SK-N-SH (cell line): ENCODE data around the gene CNNM1. TPM values are rescaled to one million over a fixed set of nuclear protein-coding genes. Genes with fewer than 3 reads are reported as not detected.

Experiments used
- CTCF ChIA-PET: fragments of 300-600, 350-600 bp; formaldehyde crosslinking; extraction: SDS; loops from one replicate; lab custom pipeline; 2021; lab: Yijun Ruan, JAX
- POLR2A ChIA-PET: fragments of 350-600 bp; sonication (Branson Sonifier 250); formaldehyde crosslinking; extraction: SDS; loops from one replicate; lab custom pipeline; 2020; ENCODE audit warnings: antibody characterized with exemption, inconsistent platforms; lab: Yijun Ruan, JAX
- DNase-seq: peaks from one replicate; pipeline ENCODE4 v3.0.0; 2012
- H2AFZ ChIP-seq: fragments of 200-600 bp; sonication (generic); 2 replicates; pipeline ENCODE4 v1.8.1; 2016; ENCODE audit warnings: antibody characterized with exemption, mild to moderate bottlenecking, low read depth
- H3F3A ChIP-seq: fragments of 200-600 bp; sonication (generic); replicated peaks from 2 replicates; pipeline ENCODE3; 2016; ENCODE audit warnings: antibody characterized with exemption, mild to moderate bottlenecking; ENCODE audit not compliant: insufficient read depth
- H3K27ac ChIP-seq, 2 experiments: fragments of 200-500 bp in 1 of 2; fragments of 200-600 bp in 1 of 2; sonication (Bioruptor generic) in 1 of 2; sonication (generic), shearing (Covaris generic) in 1 of 2; 2 replicates each; pipeline versions ENCODE4 v1.5.1 to v1.6.1; 2014 to 2016; ENCODE audit warnings: low read depth in 2 of 2, inconsistent platforms in 1 of 2, low read length in 1 of 2, mild to moderate bottlenecking in 1 of 2, mixed read lengths in 1 of 2
- H3K27me3 ChIP-seq: fragments of 200-600 bp; sonication (generic), shearing (Covaris generic); 2 replicates; pipeline ENCODE4 v1.6.1; 2016; ENCODE audit warnings: mixed run types; ENCODE audit not compliant: insufficient read depth
- H3K36me3 ChIP-seq, 2 experiments: fragments of 200-500 bp in 1 of 2; fragments of 200-600 bp in 1 of 2; sonication (Bioruptor generic) in 1 of 2; sonication (generic) in 1 of 2; replicated peaks in 1 of 2; 2 replicates each; pipeline versions ENCODE3 to v1.5.1; 2014 to 2016; ENCODE audit warnings: low read length in 1 of 2, mild to moderate bottlenecking in 1 of 2; ENCODE audit not compliant: insufficient read depth in 2 of 2, control insufficient read depth in 1 of 2
- H3K4me1 ChIP-seq, 2 experiments: fragments of 200-500 bp in 1 of 2; fragments of 200-600 bp in 1 of 2; sonication (Bioruptor generic) in 1 of 2; sonication (generic), shearing (Covaris generic) in 1 of 2; 2 replicates each; pipeline versions ENCODE4 v1.5.1 to v1.6.1; 2014 to 2016; ENCODE audit warnings: low read depth in 1 of 2, low read length in 1 of 2, mixed run types in 1 of 2; ENCODE audit not compliant: insufficient read depth in 2 of 2, control insufficient read depth in 1 of 2
- H3K4me2 ChIP-seq: fragments of 200-600 bp; sonication (generic), shearing (Covaris generic); 2 replicates; pipeline ENCODE4 v1.6.1; 2017; ENCODE audit warnings: mixed run types
- H3K4me3 ChIP-seq, 2 experiments: fragments of 200-500 bp in 1 of 2; fragments of 200-600 bp in 1 of 2; sonication (Bioruptor generic) in 1 of 2; sonication (generic), shearing (Covaris generic) in 1 of 2; 2 replicates each; pipeline versions ENCODE4 v1.5.1 to v1.8.1; 2014 to 2016; ENCODE audit warnings: low read depth in 2 of 2, inconsistent platforms in 1 of 2, low read length in 1 of 2, mild to moderate bottlenecking in 1 of 2, mixed read lengths in 1 of 2, moderate library complexity in 1 of 2
- H3K79me2 ChIP-seq: fragments of 200-600 bp; sonication (generic); 2 replicates; pipeline ENCODE4 v1.8.1; 2017; ENCODE audit warnings: mild to moderate bottlenecking; ENCODE audit not compliant: insufficient read depth
- H3K9ac ChIP-seq: fragments of 200-600 bp; sonication (generic); 2 replicates; pipeline ENCODE4 v1.6.1; 2017; ENCODE audit warnings: mixed run types
- H3K9me2 ChIP-seq: fragments of 200-600 bp; sonication (generic); 2 replicates; pipeline ENCODE4 v1.6.1; 2017; ENCODE audit warnings: mixed run types
- H3K9me3 ChIP-seq: fragments of 200-600 bp; sonication (generic); 2 replicates; pipeline ENCODE4 v1.6.1; 2017; ENCODE audit warnings: mixed run types, mild to moderate bottlenecking, moderate library complexity
- H4K20me1 ChIP-seq: fragments of 200-600 bp; sonication (generic); 2 replicates; pipeline ENCODE4 v1.6.1; 2017; ENCODE audit warnings: mild to moderate bottlenecking, mixed run types; ENCODE audit not compliant: insufficient read depth
- CHD2 ChIP-seq: fragments of 150-350 bp; IDR thresholded peaks from 2 replicates; pipeline ENCODE4 v1.6.1; 2018; ENCODE audit warnings: low read length; ENCODE audit not compliant: partially characterized antibody
- ELF1 ChIP-seq: IDR thresholded peaks from 2 replicates; pipeline ENCODE4 v1.4.0; 2012
- EP300 ChIP-seq, 2 experiments: IDR thresholded peaks; 2 replicates each; pipeline versions ENCODE4 v1.4.0 to v1.6.1; 2012; ENCODE audit warnings: borderline replicate concordance in 1 of 2, low read depth in 1 of 2, low read length in 1 of 2
- FOXM1 ChIP-seq: IDR thresholded peaks from 2 replicates; pipeline ENCODE4 v1.4.0; 2012; ENCODE audit warnings: low read depth, mild to moderate bottlenecking
- GATA2 ChIP-seq: sonication (generic); formaldehyde crosslinking; IDR thresholded peaks from 2 replicates; pipeline ENCODE4 v1.5.0; 2020; ENCODE audit warnings: mild to moderate bottlenecking, missing genetic modification reagents
- JUND ChIP-seq: IDR thresholded peaks from 2 replicates; pipeline ENCODE4 v1.4.0; 2012
- MXI1 ChIP-seq: IDR thresholded peaks from 2 replicates; pipeline ENCODE4 v1.6.1; 2012; ENCODE audit warnings: mild to moderate bottlenecking, low read depth, low read length, improper control_type of control experiment
- NFIC ChIP-seq: IDR thresholded peaks from 2 replicates; pipeline ENCODE4 v1.4.0; 2012; ENCODE audit warnings: borderline replicate concordance
- RCOR1 ChIP-seq: fragments of 150-350 bp; IDR thresholded peaks from 2 replicates; pipeline ENCODE4 v1.6.1; 2017; ENCODE audit warnings: antibody characterized with exemption, low read length
- RXRA ChIP-seq: IDR thresholded peaks from 2 replicates; pipeline ENCODE4 v1.4.0; 2012; ENCODE audit warnings: low read depth, mild to moderate bottlenecking, borderline replicate concordance
- SIN3A ChIP-seq: IDR thresholded peaks from 2 replicates; pipeline ENCODE4 v1.6.1; 2012; ENCODE audit warnings: low read depth, mild to moderate bottlenecking, low read length, moderate library complexity, borderline replicate concordance
- SMC3 ChIP-seq: IDR thresholded peaks from 2 replicates; pipeline ENCODE4 v1.6.1; 2012; ENCODE audit warnings: low read depth, low read length, improper control_type of control experiment
- TAF1 ChIP-seq: IDR thresholded peaks from 2 replicates; pipeline ENCODE4 v1.6.1; 2012; ENCODE audit warnings: low read depth, mild to moderate bottlenecking, low read length, moderate library complexity, borderline replicate concordance
- TCF12 ChIP-seq: IDR thresholded peaks from 2 replicates; pipeline ENCODE4 v1.4.0; 2012
- WGBS: methylation state at CpG from one replicate; pipeline ENCODE4 v1.1.6; 2017; ENCODE audit warnings: low lambda C conversion rate; 5-methylcytosine and 5-hydroxymethylcytosine counted together
- polyA plus RNA-seq, 3 experiments: library from polyadenylated mRNA; depleted of rRNA; stranded (reverse); fragments of >200 nt; gene quantifications; 2 replicates each; pipeline ENCODE4 v1.2.3, GENCODE V29; 2012
- TF ChIP-seq, protein P1 (sequence below): IDR thresholded peaks from 2 replicates; pipeline ENCODE4 v1.4.0; 2012; ENCODE audit warnings: low read depth, borderline replicate concordance
- TF ChIP-seq, protein P2 (sequence below): IDR thresholded peaks from 2 replicates; pipeline ENCODE4 v1.4.0; 2012; ENCODE audit warnings: low read depth
- TF ChIP-seq, protein P3 (sequence below): IDR thresholded peaks from 2 replicates; pipeline ENCODE4; 2012
- TF ChIP-seq, protein P4 (sequence below): fragments of 150-350 bp; IDR thresholded peaks from 2 replicates; pipeline ENCODE4 v1.6.1; 2016; ENCODE audit warnings: mild to moderate bottlenecking, low read depth, low read length

CNNM1 gene
- polyA plus RNA-seq, 1 of the 3 experiments (the other 2 are of a cell fraction) = 0.12 TPM

DNA sequence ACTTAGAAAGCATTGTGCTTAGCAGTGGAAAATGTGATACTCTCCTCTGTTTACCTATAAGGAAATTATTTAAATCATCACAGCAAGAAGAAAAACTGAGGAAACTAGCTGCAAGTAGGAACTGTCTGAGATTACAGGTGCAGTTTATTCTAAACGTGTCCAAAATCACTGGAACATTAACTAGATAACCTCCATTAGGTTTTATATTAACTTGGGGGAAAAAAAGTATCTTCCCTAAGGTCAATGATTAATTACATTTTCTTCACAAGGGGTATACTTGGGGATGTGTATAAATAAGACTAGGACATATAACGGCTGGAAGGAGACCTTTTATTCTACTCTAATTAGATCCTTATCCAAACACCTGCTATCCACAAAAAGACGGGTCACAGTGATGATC, 97.5 kb downstream of the CNNM1 start (continued):
- TF ChIP-seq, protein P1, sequence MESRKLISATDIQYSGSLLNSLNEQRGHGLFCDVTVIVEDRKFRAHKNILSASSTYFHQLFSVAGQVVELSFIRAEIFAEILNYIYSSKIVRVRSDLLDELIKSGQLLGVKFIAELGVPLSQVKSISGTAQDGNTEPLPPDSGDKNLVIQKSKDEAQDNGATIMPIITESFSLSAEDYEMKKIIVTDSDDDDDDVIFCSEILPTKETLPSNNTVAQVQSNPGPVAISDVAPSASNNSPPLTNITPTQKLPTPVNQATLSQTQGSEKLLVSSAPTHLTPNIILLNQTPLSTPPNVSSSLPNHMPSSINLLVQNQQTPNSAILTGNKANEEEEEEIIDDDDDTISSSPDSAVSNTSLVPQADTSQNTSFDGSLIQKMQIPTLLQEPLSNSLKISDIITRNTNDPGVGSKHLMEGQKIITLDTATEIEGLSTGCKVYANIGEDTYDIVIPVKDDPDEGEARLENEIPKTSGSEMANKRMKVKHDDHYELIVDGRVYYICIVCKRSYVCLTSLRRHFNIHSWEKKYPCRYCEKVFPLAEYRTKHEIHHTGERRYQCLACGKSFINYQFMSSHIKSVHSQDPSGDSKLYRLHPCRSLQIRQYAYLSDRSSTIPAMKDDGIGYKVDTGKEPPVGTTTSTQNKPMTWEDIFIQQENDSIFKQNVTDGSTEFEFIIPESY = no peak
- TF ChIP-seq, protein P2, sequence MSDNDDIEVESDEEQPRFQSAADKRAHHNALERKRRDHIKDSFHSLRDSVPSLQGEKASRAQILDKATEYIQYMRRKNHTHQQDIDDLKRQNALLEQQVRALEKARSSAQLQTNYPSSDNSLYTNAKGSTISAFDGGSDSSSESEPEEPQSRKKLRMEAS = no peak
- TF ChIP-seq JUND (no peak), EP300 (IDR thresholded peaks at IDR 0.05; ENCODE audit: borderline replicate concordance in 1 of 2, low read depth in 1 of 2, low read length in 1 of 2) (no peak), FOXM1 (no peak), MXI1 (no peak), TCF12 (no peak), GATA2 (CRISPR knock-in tag) (no peak), SMC3 (no peak), ELF1 (no peak), RXRA (no peak)
- TF ChIP-seq, protein P3, sequence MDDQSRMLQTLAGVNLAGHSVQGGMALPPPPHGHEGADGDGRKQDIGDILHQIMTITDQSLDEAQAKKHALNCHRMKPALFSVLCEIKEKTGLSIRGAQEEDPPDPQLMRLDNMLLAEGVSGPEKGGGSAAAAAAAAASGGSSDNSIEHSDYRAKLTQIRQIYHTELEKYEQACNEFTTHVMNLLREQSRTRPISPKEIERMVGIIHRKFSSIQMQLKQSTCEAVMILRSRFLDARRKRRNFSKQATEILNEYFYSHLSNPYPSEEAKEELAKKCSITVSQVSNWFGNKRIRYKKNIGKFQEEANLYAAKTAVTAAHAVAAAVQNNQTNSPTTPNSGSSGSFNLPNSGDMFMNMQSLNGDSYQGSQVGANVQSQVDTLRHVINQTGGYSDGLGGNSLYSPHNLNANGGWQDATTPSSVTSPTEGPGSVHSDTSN = no peak

DNA sequence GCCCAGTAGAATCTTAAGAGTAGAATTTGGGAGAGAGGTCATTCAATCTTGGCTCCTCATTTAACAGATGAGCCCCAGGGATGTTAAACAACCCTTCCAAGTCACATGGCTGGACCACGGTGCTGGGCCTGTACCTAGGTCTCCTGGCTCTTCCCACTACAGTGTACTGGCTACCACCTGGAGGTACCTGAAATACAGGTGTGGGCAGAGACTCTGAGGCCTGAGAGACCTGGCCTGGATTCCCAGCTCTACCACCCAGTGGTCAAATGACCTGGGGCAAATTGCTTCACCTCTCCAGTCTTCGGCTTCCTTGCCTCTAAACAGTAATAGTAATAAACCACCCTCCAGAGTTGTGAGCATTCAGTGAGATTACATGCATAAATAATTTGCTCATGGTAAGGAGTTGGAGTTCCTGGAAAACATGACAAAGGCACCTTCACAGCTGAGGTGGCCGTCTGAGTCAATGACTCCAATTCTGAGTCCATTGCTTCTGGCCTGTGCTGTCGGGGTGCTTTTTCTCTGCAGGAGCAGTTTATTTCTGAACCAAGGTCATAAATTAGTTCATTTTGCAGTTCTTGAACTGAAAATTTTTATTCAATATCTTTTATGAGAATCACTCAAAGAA, 98.5 kb downstream of the CNNM1 start:
- CTCF ChIA-PET = interaction anchor here (1.0 to 2.9 kb wide), 2 partner anchors 9 to 185 kb away, joined by 3 to 14 read pairs; no protein-coding TSS in a partner anchor
- no peak overlapping the region for H3K27ac ChIP-seq
- no peak overlapping the region for H3K4me3 ChIP-seq
- peaks cover 44% of the 10 kb centered on the region for H3K79me2 ChIP-seq
- H3K4me2 ChIP-seq = no peak overlapping the region
- POLR2A ChIA-PET = no interaction called here
- H3F3A ChIP-seq = no peaks in the 10 kb centered on the region
- H4K20me1 ChIP-seq = no peaks in the 10 kb centered on the region
- H3K9ac ChIP-seq = no peak overlapping the region
- no peaks in the 10 kb centered on the region for H3K9me2 ChIP-seq
- TF ChIP-seq, protein P2 = no peak
- no peak for TF ChIP-seq SIN3A
- TF ChIP-seq NFIC = no peak
- no peak for TF ChIP-seq RCOR1
- TF ChIP-seq JUND = no peak
- TF ChIP-seq, protein P4, sequence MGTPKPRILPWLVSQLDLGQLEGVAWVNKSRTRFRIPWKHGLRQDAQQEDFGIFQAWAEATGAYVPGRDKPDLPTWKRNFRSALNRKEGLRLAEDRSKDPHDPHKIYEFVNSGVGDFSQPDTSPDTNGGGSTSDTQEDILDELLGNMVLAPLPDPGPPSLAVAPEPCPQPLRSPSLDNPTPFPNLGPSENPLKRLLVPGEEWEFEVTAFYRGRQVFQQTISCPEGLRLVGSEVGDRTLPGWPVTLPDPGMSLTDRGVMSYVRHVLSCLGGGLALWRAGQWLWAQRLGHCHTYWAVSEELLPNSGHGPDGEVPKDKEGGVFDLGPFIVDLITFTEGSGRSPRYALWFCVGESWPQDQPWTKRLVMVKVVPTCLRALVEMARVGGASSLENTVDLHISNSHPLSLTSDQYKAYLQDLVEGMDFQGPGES = no peak
- TF ChIP-seq TAF1 = no peak
- TF ChIP-seq FOXM1 = no peak
- TF ChIP-seq CHD2 = no peak
- H2AFZ ChIP-seq = no peak overlapping the region
- H3K27me3 ChIP-seq = no peaks in the 10 kb centered on the region
- H3K9me3 ChIP-seq = no peaks in the 10 kb centered on the region
- WGBS = 92% methylated on average over 4 of the region's 4 CpGs
- peaks cover 9 to 20% of the 10 kb centered on the region in 2 experiments for H3K36me3 ChIP-seq
- DNase-seq = no peak
- peaks cover 8 to 10% of the 10 kb centered on the region in 2 experiments; a peak in 2 of 4 replicates for H3K4me1 ChIP-seq
